Left lung (tissue), 10 donors: ENCODE measurements around the gene NEUROD2. TPM values are rescaled to one million over a fixed set of nuclear protein-coding genes. Genes with fewer than 3 reads are reported as not detected.

Experiments
- ATAC-seq: fragments of 200-7000 bp; cut with Tn5 transposase; one replicate; pipeline ENCODE4 v1.9.1; 2020; ENCODE audit warnings: moderate library complexity
- DNase-seq, 4 donors: peaks; one replicate each; pipeline ENCODE4 v3.0.0-alpha.2; 2013 to 2020
- H3K27ac ChIP-seq, 2 donors: fragments of 200-600 bp; sonication (generic) in 1 of 2; one replicate each; pipeline versions ENCODE4 v1.5.0 to v1.8.0; 2020 to 2021
- H3K27me3 ChIP-seq, 2 donors: fragments of 200-600 bp; sonication (generic) in 1 of 2; one replicate each; pipeline versions ENCODE4 v1.5.0 to v1.8.0; 2020 to 2021
- H3K36me3 ChIP-seq, 2 donors: fragments of 200-600 bp; sonication (generic) in 1 of 2; one replicate each; pipeline versions ENCODE4 v1.5.0 to v1.8.0; 2020 to 2021
- H3K4me1 ChIP-seq, 2 donors: fragments of 200-600 bp; one replicate each; pipeline ENCODE4 v1.8.0; 2021
- H3K4me3 ChIP-seq, 2 donors: fragments of 200-600 bp; sonication (generic) in 1 of 2; one replicate each; pipeline versions ENCODE4 v1.5.0 to v1.8.0; 2020 to 2021; ENCODE audit warnings: mild to moderate bottlenecking in 1 of 2
- H3K9me3 ChIP-seq, 2 donors: fragments of 200-600 bp; sonication (generic) in 1 of 2; one replicate each; pipeline versions ENCODE4 v1.5.0 to v1.8.0; 2020 to 2021
- intact Hi-C, 2 donors: fragments of 100-400 bp; cut with DNase I; formaldehyde crosslinking; loops; one replicate each; pipeline versions ENCODE4 v1.11.2 to v1.14.2; 2022
- polyA plus RNA-seq, 6 donors: library from polyadenylated mRNA; unstranded; fragments of 120-200 nt; gene quantifications; one replicate each; pipeline ENCODE4 v1.2.1, GENCODE V29; 2013; ENCODE audit not compliant: insufficient read length in 6 of 6
- total RNA-seq, 2 donors: library from RNA; stranded (reverse); fragmentation: NEBNext Ultra II Directional; extraction: Animal tissue kit (Norgen Biotek cat#: 25700); gene quantifications; one replicate each; pipeline ENCODE4 v1.2.1, GENCODE V29; 2021
- TF ChIP-seq, protein P1 (sequence below), 2 donors: fragments of 200-600 bp; sonication (generic) in 1 of 2; IDR thresholded peaks; one replicate each; pipeline versions ENCODE4 v1.5.0 to v1.8.0; 2021; ENCODE audit warnings: antibody characterized with exemption in 2 of 2
- donor health status: DM: no; HTN: yes; CAD: no.
- donor health status: DM: no; HTN: no; CAD: no.

NEUROD2 gene
- total and polyA plus RNA-seq, 8 donors: 0.03 to 0.11 (median 0.08) TPM; not detected in 2

DNA sequence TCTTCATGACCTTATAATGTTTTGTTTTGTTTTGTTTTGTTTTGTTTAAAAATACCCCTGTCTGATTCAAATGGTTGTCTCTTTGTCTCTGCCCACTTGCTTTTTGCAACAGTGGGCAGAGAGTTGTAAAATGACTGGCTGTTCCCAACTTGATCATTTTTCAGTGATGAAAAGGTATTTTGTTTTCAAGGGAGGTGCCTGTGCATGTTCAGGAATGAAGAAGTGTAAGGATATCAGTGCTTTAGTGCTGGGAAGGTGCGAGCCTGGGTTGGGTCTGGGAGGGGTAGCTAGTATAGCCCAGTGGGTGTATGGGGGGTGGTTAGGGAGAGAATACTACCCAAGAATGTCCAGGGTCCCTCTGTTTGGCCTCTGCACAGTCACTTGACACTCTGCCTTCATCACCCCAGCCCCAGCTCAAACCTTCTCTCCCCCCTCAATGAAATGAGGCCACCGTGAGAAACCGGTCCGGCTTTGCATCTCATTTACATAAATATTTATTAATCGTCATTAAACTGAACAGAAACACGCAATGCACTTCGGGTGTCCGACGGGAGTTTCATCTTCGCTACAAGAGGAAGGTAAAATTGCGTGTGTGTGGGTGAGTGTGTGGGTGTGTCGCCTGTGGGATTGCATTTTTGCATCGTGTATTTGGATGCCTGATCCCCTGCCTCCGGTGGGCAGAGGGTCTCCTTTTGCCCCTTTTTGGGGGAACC is 4.3 kb downstream of the NEUROD2 start:
- TF ChIP-seq, protein P1, sequence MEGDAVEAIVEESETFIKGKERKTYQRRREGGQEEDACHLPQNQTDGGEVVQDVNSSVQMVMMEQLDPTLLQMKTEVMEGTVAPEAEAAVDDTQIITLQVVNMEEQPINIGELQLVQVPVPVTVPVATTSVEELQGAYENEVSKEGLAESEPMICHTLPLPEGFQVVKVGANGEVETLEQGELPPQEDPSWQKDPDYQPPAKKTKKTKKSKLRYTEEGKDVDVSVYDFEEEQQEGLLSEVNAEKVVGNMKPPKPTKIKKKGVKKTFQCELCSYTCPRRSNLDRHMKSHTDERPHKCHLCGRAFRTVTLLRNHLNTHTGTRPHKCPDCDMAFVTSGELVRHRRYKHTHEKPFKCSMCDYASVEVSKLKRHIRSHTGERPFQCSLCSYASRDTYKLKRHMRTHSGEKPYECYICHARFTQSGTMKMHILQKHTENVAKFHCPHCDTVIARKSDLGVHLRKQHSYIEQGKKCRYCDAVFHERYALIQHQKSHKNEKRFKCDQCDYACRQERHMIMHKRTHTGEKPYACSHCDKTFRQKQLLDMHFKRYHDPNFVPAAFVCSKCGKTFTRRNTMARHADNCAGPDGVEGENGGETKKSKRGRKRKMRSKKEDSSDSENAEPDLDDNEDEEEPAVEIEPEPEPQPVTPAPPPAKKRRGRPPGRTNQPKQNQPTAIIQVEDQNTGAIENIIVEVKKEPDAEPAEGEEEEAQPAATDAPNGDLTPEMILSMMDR (IDR thresholded peaks at IDR 0.05): no peak
- intact Hi-C loops: no loop called here
- peaks cover 13 to 49% of the 10 kb centered on the region in 2 donors for H3K4me1 ChIP-seq

DNA sequence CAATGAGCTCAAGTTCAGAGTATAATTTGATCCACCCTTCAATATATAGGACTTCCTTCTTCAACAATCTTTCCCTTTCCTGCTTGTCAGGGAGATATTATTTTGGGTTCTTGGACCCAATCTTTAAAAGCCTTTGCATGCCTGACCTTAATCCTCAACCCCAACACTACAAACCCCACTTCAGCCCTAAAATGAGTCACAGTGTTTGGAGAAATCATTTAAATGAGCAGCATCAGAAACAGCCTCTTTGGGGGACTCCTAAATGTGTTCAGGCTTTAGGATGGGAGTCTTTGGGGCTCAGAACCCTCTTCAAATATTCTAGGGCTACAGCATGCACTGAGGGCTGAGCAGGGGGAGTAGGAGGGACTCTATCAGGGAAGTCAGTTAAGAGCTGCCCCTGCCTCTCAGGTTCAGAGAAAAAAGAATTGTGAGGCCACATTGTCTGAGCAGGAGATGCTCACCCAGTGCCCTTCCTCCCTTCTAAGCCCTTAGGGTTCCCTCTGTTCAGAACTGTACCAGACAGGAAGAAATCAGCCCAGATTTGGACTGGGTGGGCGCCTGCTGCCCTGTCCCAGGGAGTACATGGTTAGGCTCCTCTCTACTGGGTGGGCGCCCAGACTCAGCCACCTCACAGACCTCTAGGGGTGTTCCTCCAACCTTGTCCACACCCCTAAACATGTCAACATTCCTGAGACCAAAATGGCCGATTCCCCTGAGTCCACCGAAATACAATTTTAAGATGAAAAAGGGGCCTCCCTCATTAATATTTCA is 5.0 kb downstream of the NEUROD2 start:
- peaks cover 13 to 51% of the 10 kb centered on the region in 2 donors for H3K4me1 ChIP-seq

More for the DNA sequence above, 4.3 kb downstream of the NEUROD2 start:
- DNase-seq: no peak
- Histone ChIP-seq H3K27me3 (peaks cover 100% of the 10 kb centered on the region in 2 donors), H3K4me3 (no peak overlapping the region), H3K9me3 (no peaks in the 10 kb centered on the region), H3K36me3 (no peaks in the 10 kb centered on the region), H3K27ac (no peak overlapping the region)
- no peak for ATAC-seq

DNA sequence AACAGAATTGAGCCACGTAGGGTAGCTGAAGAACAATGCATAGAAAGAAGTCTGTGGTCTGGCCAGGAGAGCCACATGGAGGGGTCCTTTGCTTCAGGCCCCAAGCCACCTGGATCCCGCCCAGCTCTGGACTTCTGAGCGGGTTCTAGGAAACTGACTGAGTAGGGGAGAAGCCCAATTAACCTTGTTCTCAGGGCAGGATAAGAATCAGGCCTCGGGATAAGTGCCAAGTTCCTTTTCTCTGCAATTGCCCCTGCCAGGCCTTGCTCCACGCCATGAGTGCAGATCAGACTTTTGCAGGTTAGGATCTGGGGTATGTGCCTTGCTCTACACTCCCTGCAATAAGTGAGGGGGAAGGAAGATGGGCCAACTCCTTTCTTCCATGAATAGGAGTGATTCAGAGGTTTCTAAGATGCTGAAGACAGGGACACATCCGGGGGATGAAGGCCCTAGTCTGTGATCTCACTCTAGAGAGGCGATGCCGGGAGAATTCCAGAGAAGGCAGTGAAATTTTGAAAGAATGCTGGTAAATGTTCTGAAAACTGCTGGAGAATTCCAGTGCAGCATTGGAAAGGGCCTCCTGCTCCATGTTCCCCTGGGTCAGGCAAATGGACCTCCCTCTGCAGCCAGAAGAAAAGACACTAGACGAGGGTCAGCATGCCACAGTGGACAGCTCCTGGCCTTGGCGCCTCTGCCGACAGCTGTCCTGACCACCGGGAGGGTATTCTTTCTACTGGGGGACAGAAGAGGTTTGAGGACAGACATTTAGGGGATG is 5.8 kb downstream of the NEUROD2 start:
- peaks cover 100% of the 10 kb centered on the region in 2 donors for H3K27me3 ChIP-seq
- DNase-seq (no peak), ATAC-seq (no peak)
- TF ChIP-seq, protein P1 (IDR thresholded peaks at IDR 0.05): no peak
- no peak overlapping the region for H3K27ac ChIP-seq
- H3K36me3 ChIP-seq: no peaks in the 10 kb centered on the region
- intact Hi-C loops: no loop called here
- H3K4me3 ChIP-seq: no peak overlapping the region
- peaks cover 11 to 46% of the 10 kb centered on the region in 2 donors for H3K4me1 ChIP-seq
- H3K9me3 ChIP-seq: no peaks in the 10 kb centered on the region

More for the DNA sequence above, 5.0 kb downstream of the NEUROD2 start:
- ATAC-seq (no peak), DNase-seq (no peak)
- peaks cover 100% of the 10 kb centered on the region in 2 donors for H3K27me3 ChIP-seq
- H3K27ac ChIP-seq: no peak overlapping the region
- TF ChIP-seq, protein P1 (IDR thresholded peaks at IDR 0.05): no peak
- H3K9me3 ChIP-seq: no peaks in the 10 kb centered on the region
- no peak overlapping the region for H3K4me3 ChIP-seq
- H3K36me3 ChIP-seq: no peaks in the 10 kb centered on the region
- intact Hi-C loops: no loop called here

DNA sequence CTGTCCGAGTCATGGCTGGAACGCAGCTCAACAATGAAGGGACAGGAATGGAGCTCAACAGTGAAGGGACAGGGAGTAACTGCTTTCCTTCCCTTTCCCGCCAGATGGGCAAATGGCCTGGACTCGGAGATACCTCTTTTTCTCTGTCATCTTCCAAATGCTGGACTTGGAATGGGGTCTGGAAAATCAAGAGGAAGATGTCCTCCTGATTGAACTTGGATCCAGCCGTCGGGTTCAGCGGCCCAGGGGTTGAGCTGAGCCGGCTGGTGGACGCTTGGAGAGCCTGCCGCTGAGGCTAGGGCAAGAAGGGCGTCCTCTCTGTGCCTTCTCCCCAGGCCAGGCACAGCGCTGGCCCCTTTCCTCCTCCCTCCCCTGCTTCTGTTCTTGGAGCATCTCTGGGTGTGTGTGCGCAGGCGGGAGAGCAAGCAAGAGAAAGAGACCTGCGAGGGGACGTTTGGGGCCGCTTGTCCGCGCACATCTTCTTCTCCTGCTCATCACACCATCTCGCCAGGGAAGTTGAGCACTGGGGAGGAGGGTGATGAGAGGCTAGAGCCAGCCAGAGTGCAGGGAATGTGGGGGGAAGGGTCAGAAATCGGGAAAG is 6.6 kb downstream of the NEUROD2 start:
- Histone ChIP-seq H3K36me3 (no peaks in the 10 kb centered on the region), H3K4me1 (peaks cover 4 to 38% of the 10 kb centered on the region in 2 donors), H3K9me3 (no peaks in the 10 kb centered on the region), H3K27me3 (peaks cover 100% of the 10 kb centered on the region in 2 donors), H3K27ac (no peak overlapping the region), H3K4me3 (no peak overlapping the region)
- no peak for ATAC-seq
- no peak for DNase-seq
- TF ChIP-seq, protein P1 (IDR thresholded peaks at IDR 0.05): no peak
- intact Hi-C loops: no loop called here
